IMR-90 (cell line): ENCODE results near the gene FAM209A. TPM values are rescaled to one million over a fixed set of nuclear protein-coding genes. Genes with fewer than 3 reads are reported as not detected.
A peak's percentile ranks its signal among the peaks of the same experiment; 100 is the strongest.

Source experiments
- ATAC-seq: fragments of 200-7000 bp; cut with Tn5 transposase; 2 replicates; pipeline ENCODE4 v1.9.1; 2020; ENCODE audit warnings: low read depth, mild to moderate bottlenecking, moderate library complexity
- BruUV-seq: library from RNA; stranded (reverse); fragments of 400-500 nt; replicated peaks from 2 replicates; lab custom pipeline; 2021; lab: Mats Ljungman, UMichigan
- CTCF ChIA-PET: fragments of 300-600 bp; formaldehyde crosslinking; extraction: SDS; loops from one replicate; lab custom pipeline; 2021; ENCODE audit warnings: antibody characterized with exemption; lab: Yijun Ruan, JAX
- POLR2A ChIA-PET: fragments of 300-600 bp; sonication (Branson Sonifier 250); formaldehyde crosslinking; loops from one replicate; lab custom pipeline; 2022; ENCODE audit warnings: antibody characterized with exemption; ENCODE audit not compliant: unreplicated experiment; lab: Charles Lee
- DNase-seq: peaks from one replicate; pipeline ENCODE4 v3.0.0; 2013
- H2AFZ ChIP-seq: replicated peaks from 2 replicates; pipeline ENCODE3; 2013; ENCODE audit warnings: low read length, mild to moderate bottlenecking; ENCODE audit not compliant: poor library complexity
- H2AK5ac ChIP-seq: 2 replicates; pipeline ENCODE4 v1.6.1; 2013; ENCODE audit warnings: low read depth, low read length, inconsistent platforms
- H2AK9ac ChIP-seq: replicated peaks from 2 replicates; pipeline ENCODE3; 2013; ENCODE audit warnings: mild to moderate bottlenecking, low read depth, low read length, moderate library complexity; ENCODE audit not compliant: poor library complexity
- H2BK120ac ChIP-seq: 2 replicates; pipeline ENCODE4 v1.6.1; 2013; ENCODE audit warnings: low read depth, low read length, inconsistent platforms
- H2BK15ac ChIP-seq: 3 replicates; pipeline ENCODE4 v1.6.1; 2013; ENCODE audit warnings: low read depth, low read length, inconsistent platforms
- H2BK20ac ChIP-seq: 2 replicates; pipeline ENCODE4 v1.6.1; 2013; ENCODE audit warnings: low read depth, mild to moderate bottlenecking, inconsistent platforms, low read length, moderate library complexity
- H2BK5ac ChIP-seq: 2 replicates; pipeline ENCODE4 v1.6.1; 2013; ENCODE audit warnings: mild to moderate bottlenecking, low read depth, low read length, inconsistent platforms; ENCODE audit not compliant: poor library complexity, severe bottlenecking
- H3K14ac ChIP-seq: replicated peaks from 2 replicates; pipeline ENCODE4 v1.6.1; 2013; ENCODE audit warnings: low read depth, low read length, inconsistent platforms
- H3K18ac ChIP-seq: 2 replicates; pipeline ENCODE4 v1.6.1; 2013; ENCODE audit warnings: low read depth, low read length, control low read depth
- H3K23ac ChIP-seq: 2 replicates; pipeline ENCODE4 v1.6.1; 2013; ENCODE audit warnings: low read depth, low read length, inconsistent platforms
- H3K27ac ChIP-seq: 2 replicates; pipeline ENCODE4 v1.5.1; 2013; ENCODE audit warnings: mild to moderate bottlenecking, control low read depth, low read length; ENCODE audit not compliant: insufficient read depth
- H3K27me3 ChIP-seq: 2 replicates; pipeline ENCODE4 v1.6.1; 2013; ENCODE audit warnings: low read length; ENCODE audit not compliant: control insufficient read depth, insufficient read depth
- H3K36me3 ChIP-seq: 2 replicates; pipeline ENCODE4 v1.6.1; 2013; ENCODE audit warnings: low read length, mixed read lengths; ENCODE audit not compliant: control insufficient read depth, insufficient read depth
- H3K4ac ChIP-seq: 2 replicates; pipeline ENCODE4 v1.6.1; 2013; ENCODE audit warnings: low read depth, low read length, inconsistent platforms
- H3K4me1 ChIP-seq: 2 replicates; pipeline ENCODE4 v1.6.1; 2013; ENCODE audit warnings: low read length, mixed read lengths; ENCODE audit not compliant: control insufficient read depth, insufficient read depth
- H3K4me2 ChIP-seq: 2 replicates; pipeline ENCODE4 v1.6.1; 2013; ENCODE audit warnings: low read depth, mild to moderate bottlenecking, control low read depth, low read length, moderate library complexity
- H3K4me3 ChIP-seq: 2 replicates; pipeline ENCODE4 v1.5.1; 2013; ENCODE audit warnings: low read depth, mild to moderate bottlenecking, control low read depth, low read length, moderate library complexity; ENCODE audit not compliant: insufficient read depth
- H3K56ac ChIP-seq: 2 replicates; pipeline ENCODE4 v1.6.1; 2013; ENCODE audit warnings: low read length, inconsistent platforms; ENCODE audit not compliant: insufficient read depth; ENCODE audit errors: extremely low read depth
- H3K79me1 ChIP-seq, 2 experiments: 2 replicates each; pipeline ENCODE4 v1.6.1; 2013; ENCODE audit warnings: low read length in 2 of 2, inconsistent platforms in 1 of 2, low read depth in 1 of 2
- H3K9ac ChIP-seq: 2 replicates; pipeline ENCODE4 v1.6.1; 2013; ENCODE audit warnings: low read depth, low read length, control low read depth
- H3K9me1 ChIP-seq: 2 replicates; pipeline ENCODE4 v1.6.1; 2013; ENCODE audit warnings: low read length, inconsistent platforms; ENCODE audit not compliant: insufficient read depth
- H3K9me3 ChIP-seq: 2 replicates; pipeline ENCODE4 v1.6.1; 2013; ENCODE audit warnings: low read length; ENCODE audit not compliant: control insufficient read depth, insufficient read depth
- H4K20me1 ChIP-seq: 2 replicates; pipeline ENCODE4 v1.6.1; 2013; ENCODE audit warnings: low read length, inconsistent platforms; ENCODE audit not compliant: insufficient read depth
- H4K5ac ChIP-seq: 2 replicates; pipeline ENCODE4 v1.6.1; 2013; ENCODE audit warnings: mild to moderate bottlenecking, low read depth, low read length, control low read depth
- H4K8ac ChIP-seq, 2 experiments: 2 replicates each; pipeline ENCODE4 v1.6.1; 2013; ENCODE audit warnings: low read depth in 2 of 2, low read length in 2 of 2, control low read depth in 1 of 2, inconsistent platforms in 1 of 2
- H4K91ac ChIP-seq: 2 replicates; pipeline ENCODE4 v1.6.1; 2013; ENCODE audit warnings: low read depth, low read length, inconsistent platforms; ENCODE audit not compliant: insufficient read depth
- BHLHE40 ChIP-seq: fragments of 150-350 bp; IDR thresholded peaks from 2 replicates; pipeline ENCODE4 v1.6.1; 2016; ENCODE audit warnings: mild to moderate bottlenecking, low read depth, low read length
- CEBPB ChIP-seq: IDR thresholded peaks from 2 replicates; pipeline ENCODE4 v1.6.1; 2012; ENCODE audit warnings: low read depth, low read length, improper control_type of control experiment
- CHD1 ChIP-seq: IDR thresholded peaks from 2 replicates; pipeline ENCODE4 v1.6.1; 2012; ENCODE audit warnings: low read depth, low read length, improper control_type of control experiment
- ELK1 ChIP-seq: fragments of 150-350 bp; IDR thresholded peaks from 2 replicates; pipeline ENCODE4 v1.6.1; 2016; ENCODE audit warnings: low read depth, mild to moderate bottlenecking, low read length, moderate library complexity, borderline replicate concordance
- FOS ChIP-seq: fragments of 150-350 bp; IDR thresholded peaks from 2 replicates; pipeline ENCODE4 v1.6.1; 2016; ENCODE audit warnings: low read depth, low read length
- MAFK ChIP-seq: IDR thresholded peaks from 2 replicates; pipeline ENCODE4 v1.6.1; 2012; ENCODE audit warnings: low read depth, low read length, improper control_type of control experiment
- MAZ ChIP-seq: IDR thresholded peaks from 2 replicates; pipeline ENCODE4 v1.6.1; 2012; ENCODE audit warnings: low read depth, mild to moderate bottlenecking, low read length, improper control_type of control experiment, moderate library complexity, borderline replicate concordance
- MXI1 ChIP-seq: IDR thresholded peaks from 2 replicates; pipeline ENCODE4 v1.6.1; 2012; ENCODE audit warnings: low read depth, mild to moderate bottlenecking, low read length, moderate library complexity, borderline replicate concordance
- NFE2L2 ChIP-seq: fragments of 150-350 bp; IDR thresholded peaks from 2 replicates; pipeline ENCODE4 v1.6.1; 2016; ENCODE audit warnings: low read depth, mild to moderate bottlenecking, low read length
- POLR2A ChIP-seq: IDR thresholded peaks from 2 replicates; pipeline ENCODE4 v1.6.1; 2012; ENCODE audit warnings: mild to moderate bottlenecking, low read depth, low read length
- RAD21 ChIP-seq: IDR thresholded peaks from 2 replicates; pipeline ENCODE4 v1.6.1; 2012; ENCODE audit warnings: low read length, improper control_type of control experiment
- RCOR1 ChIP-seq: IDR thresholded peaks from 2 replicates; pipeline ENCODE4 v1.6.1; 2012; ENCODE audit warnings: mild to moderate bottlenecking, low read length, improper control_type of control experiment; ENCODE audit not compliant: insufficient replicate concordance
- RFX5 ChIP-seq: IDR thresholded peaks from 2 replicates; pipeline ENCODE4 v1.8.0; 2012; ENCODE audit warnings: low read depth, mild to moderate bottlenecking, low read length, moderate library complexity
- SMC3 ChIP-seq: fragments of 150-350 bp; IDR thresholded peaks from 2 replicates; pipeline ENCODE4 v1.6.1; 2016; ENCODE audit warnings: low read depth, mild to moderate bottlenecking, antibody characterized with exemption, low read length, moderate library complexity
- WGBS, 2 experiments: methylation state at CpG; one replicate each; pipeline versions ENCODE4 v1.1.5 to v1.1.7; 2013; ENCODE audit warnings: missing lambda C conversion rate in 2 of 2; ENCODE audit not compliant: insufficient read length in 1 of 2; ENCODE audit errors: extremely low coverage in 2 of 2; 5-methylcytosine and 5-hydroxymethylcytosine counted together
- dilution Hi-C: fragments of 300-500 bp; cut with HindIII; formaldehyde crosslinking; loops from one replicate; pipeline ENCODE4 v1.14.3; 2018; ENCODE audit warnings: low sequenced_read_pairs; ENCODE audit not compliant: unreplicated experiment
- in situ Hi-C: fragments of 300-500 bp; cut with MboI; formaldehyde crosslinking; loops from 3 replicates; pipeline ENCODE4 v1.14.3; 2019; ENCODE audit warnings: low sequenced_read_pairs, inconsistent platforms, mixed read lengths
- intact Hi-C: fragments of 100-400 bp; cut with micrococcal nuclease; formaldehyde crosslinking; loops from 2 replicates; pipeline ENCODE4 v1.10.0; 2022
- polyA plus RNA-seq, 3 experiments: library from polyadenylated mRNA; depleted of rRNA; stranded (reverse); fragments of >200 nt; gene quantifications; 2 replicates each; pipeline ENCODE4 v1.2.3, GENCODE V29; 2012; ENCODE audit warnings: low replicate concordance in 1 of 3
- total RNA-seq: library from RNA; depleted of rRNA; stranded (reverse); fragments of >200 nt; gene quantifications from 2 replicates; pipeline ENCODE4 v1.2.3, GENCODE V29; 2012
- TF ChIP-seq, protein P1 (sequence below): fragments of 150-350 bp; IDR thresholded peaks from 2 replicates; pipeline ENCODE4 v1.6.1; 2017; ENCODE audit warnings: mild to moderate bottlenecking, antibody characterized with exemption, low read length, low read depth
- TF ChIP-seq, protein P2 (sequence below): conservative IDR thresholded peaks from 2 replicates; pipeline ENCODE4 v1.5.1; 2012; ENCODE audit warnings: mild to moderate bottlenecking, low read depth, low read length, improper control_type of control experiment

FAM209A gene
- total and polyA plus RNA-seq, 2 of the 4 experiments (the other 2 are of a cell fraction): 0.18 to 0.22 TPM

GRCh38 chr20:56511926-56512325, 12.6 kb upstream of the FAM209A start:
- H2AK9ac ChIP-seq: no peak overlapping the region
- H3K79me1 ChIP-seq: peaks cover 12 to 36% of the 10 kb centered on the region in 2 experiments; a peak in 3 of 4 replicates
- H3K23ac ChIP-seq: no peak overlapping the region
- WGBS, 2 experiments: 98% methylated on average over 10 of the region's 10 CpGs; no CpG with 5 or more reads in 1 of the 2 experiments
- no peak overlapping the region for H4K8ac ChIP-seq
- H2AK5ac ChIP-seq: no peak overlapping the region
- no peak overlapping the region for H3K18ac ChIP-seq
- no peak overlapping the region for H3K9ac ChIP-seq
- H3K9me1 ChIP-seq: peaks cover 9% of the 10 kb centered on the region; the same call in 1 of the 2 replicates
- no peak overlapping the region for H3K56ac ChIP-seq
- intact Hi-C loops (loop anchor here (5.0 kb wide), 1 partner anchor 1935 kb away; no protein-coding TSS in a partner anchor), in situ Hi-C loops (no loop called here), dilution Hi-C loops (no loop called here)
- H3K4me2 ChIP-seq: no peak overlapping the region
- no peak overlapping the region for H3K27ac ChIP-seq
- TF ChIP-seq RFX5 (no peak), ELK1 (no peak), SMC3 (no peak), MXI1 (no peak), CEBPB (no peak), CHD1 (no peak), BHLHE40 (no peak), POLR2A (no peak), RCOR1 (no peak), NFE2L2 (no peak), MAFK (no peak), FOS (no peak), RAD21 (no peak), MAZ (no peak)
- TF ChIP-seq, protein P1, sequence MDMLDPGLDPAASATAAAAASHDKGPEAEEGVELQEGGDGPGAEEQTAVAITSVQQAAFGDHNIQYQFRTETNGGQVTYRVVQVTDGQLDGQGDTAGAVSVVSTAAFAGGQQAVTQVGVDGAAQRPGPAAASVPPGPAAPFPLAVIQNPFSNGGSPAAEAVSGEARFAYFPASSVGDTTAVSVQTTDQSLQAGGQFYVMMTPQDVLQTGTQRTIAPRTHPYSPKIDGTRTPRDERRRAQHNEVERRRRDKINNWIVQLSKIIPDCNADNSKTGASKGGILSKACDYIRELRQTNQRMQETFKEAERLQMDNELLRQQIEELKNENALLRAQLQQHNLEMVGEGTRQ: no peak
- TF ChIP-seq, protein P2, sequence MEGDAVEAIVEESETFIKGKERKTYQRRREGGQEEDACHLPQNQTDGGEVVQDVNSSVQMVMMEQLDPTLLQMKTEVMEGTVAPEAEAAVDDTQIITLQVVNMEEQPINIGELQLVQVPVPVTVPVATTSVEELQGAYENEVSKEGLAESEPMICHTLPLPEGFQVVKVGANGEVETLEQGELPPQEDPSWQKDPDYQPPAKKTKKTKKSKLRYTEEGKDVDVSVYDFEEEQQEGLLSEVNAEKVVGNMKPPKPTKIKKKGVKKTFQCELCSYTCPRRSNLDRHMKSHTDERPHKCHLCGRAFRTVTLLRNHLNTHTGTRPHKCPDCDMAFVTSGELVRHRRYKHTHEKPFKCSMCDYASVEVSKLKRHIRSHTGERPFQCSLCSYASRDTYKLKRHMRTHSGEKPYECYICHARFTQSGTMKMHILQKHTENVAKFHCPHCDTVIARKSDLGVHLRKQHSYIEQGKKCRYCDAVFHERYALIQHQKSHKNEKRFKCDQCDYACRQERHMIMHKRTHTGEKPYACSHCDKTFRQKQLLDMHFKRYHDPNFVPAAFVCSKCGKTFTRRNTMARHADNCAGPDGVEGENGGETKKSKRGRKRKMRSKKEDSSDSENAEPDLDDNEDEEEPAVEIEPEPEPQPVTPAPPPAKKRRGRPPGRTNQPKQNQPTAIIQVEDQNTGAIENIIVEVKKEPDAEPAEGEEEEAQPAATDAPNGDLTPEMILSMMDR: no peak
- H4K20me1 ChIP-seq: peaks cover 4% of the 10 kb centered on the region; the same call in 1 of the 2 replicates
- DNase-seq (no peak), ATAC-seq (no peak)
- no peak overlapping the region for H2BK120ac ChIP-seq
- CTCF ChIA-PET: interaction anchor here (0.5 kb wide), 1 partner anchor 18 kb away, joined by 4 read pairs; no protein-coding TSS in a partner anchor
- peaks cover 2% of the 10 kb centered on the region; the same call in 1 of the 2 replicates for H3K4me1 ChIP-seq
- no peaks in the 10 kb centered on the region for H3K27me3 ChIP-seq
- peak overlapping the region; percentile 9 for H2BK5ac ChIP-seq
- no peak overlapping the region for H2BK15ac ChIP-seq
- no peak overlapping the region for H4K5ac ChIP-seq
- no peak overlapping the region for H3K4ac ChIP-seq
- peaks cover 17% of the 10 kb centered on the region for H3K36me3 ChIP-seq
- POLR2A ChIA-PET: no interaction called here
- H2BK20ac ChIP-seq: no peak overlapping the region
- no peaks in the 10 kb centered on the region for H3K9me3 ChIP-seq
- H2AFZ ChIP-seq: no peak overlapping the region
- H4K91ac ChIP-seq: no peak overlapping the region
- H3K4me3 ChIP-seq: no peak overlapping the region
- BruUV-seq: no TSS peak
- H3K14ac ChIP-seq: no peak overlapping the region
